ENCODE data around the gene CDH2. TPM values are rescaled to one million over a fixed set of nuclear protein-coding genes. Genes with fewer than 3 reads are reported as not detected.

Gene CDH2
- total and polyA plus RNA-seq, 10 donors, result 0.96 to 40.2 (median 24.6) TPM

GRCh38 chr18:28125051-28125450 lies 51.9 kb downstream of the CDH2 start:
- Histone ChIP-seq H3K4me3 (no peak overlapping the region), H3K9me3 (no peaks in the 10 kb centered on the region), H3K36me3 (no peaks in the 10 kb centered on the region), H3K4me1 (peaks cover 0 to 11% (median 0%) of the 10 kb centered on the region in 6 donors), H3K27ac (peak overlapping the region in 2 of 8 donors; percentile 40 to 46), H3K27me3 (replicated peaks in 1 of 7) (no peaks in the 10 kb centered on the region)
- intact Hi-C loops (cut with DNase I; ENCODE audit: low total_unique reads), result no loop called here
- TF ChIP-seq POLR2AphosphoS5 (IDR thresholded peaks at IDR 0.05), result no peak
- TF ChIP-seq, protein P1, sequence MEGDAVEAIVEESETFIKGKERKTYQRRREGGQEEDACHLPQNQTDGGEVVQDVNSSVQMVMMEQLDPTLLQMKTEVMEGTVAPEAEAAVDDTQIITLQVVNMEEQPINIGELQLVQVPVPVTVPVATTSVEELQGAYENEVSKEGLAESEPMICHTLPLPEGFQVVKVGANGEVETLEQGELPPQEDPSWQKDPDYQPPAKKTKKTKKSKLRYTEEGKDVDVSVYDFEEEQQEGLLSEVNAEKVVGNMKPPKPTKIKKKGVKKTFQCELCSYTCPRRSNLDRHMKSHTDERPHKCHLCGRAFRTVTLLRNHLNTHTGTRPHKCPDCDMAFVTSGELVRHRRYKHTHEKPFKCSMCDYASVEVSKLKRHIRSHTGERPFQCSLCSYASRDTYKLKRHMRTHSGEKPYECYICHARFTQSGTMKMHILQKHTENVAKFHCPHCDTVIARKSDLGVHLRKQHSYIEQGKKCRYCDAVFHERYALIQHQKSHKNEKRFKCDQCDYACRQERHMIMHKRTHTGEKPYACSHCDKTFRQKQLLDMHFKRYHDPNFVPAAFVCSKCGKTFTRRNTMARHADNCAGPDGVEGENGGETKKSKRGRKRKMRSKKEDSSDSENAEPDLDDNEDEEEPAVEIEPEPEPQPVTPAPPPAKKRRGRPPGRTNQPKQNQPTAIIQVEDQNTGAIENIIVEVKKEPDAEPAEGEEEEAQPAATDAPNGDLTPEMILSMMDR (IDR thresholded peaks at IDR 0.05 in 8 of 11, conservative IDR thresholded peaks at IDR 0.05 in 3 of 11), result no peak
- TF ChIP-seq POLR2A (IDR thresholded peaks at IDR 0.05), result no peak
- DNase-seq, result no peak
- 68 to 82% (median 76%) methylated on average over 3 of the region's 3 CpGs for WGBS, 5 donors

DNA sequence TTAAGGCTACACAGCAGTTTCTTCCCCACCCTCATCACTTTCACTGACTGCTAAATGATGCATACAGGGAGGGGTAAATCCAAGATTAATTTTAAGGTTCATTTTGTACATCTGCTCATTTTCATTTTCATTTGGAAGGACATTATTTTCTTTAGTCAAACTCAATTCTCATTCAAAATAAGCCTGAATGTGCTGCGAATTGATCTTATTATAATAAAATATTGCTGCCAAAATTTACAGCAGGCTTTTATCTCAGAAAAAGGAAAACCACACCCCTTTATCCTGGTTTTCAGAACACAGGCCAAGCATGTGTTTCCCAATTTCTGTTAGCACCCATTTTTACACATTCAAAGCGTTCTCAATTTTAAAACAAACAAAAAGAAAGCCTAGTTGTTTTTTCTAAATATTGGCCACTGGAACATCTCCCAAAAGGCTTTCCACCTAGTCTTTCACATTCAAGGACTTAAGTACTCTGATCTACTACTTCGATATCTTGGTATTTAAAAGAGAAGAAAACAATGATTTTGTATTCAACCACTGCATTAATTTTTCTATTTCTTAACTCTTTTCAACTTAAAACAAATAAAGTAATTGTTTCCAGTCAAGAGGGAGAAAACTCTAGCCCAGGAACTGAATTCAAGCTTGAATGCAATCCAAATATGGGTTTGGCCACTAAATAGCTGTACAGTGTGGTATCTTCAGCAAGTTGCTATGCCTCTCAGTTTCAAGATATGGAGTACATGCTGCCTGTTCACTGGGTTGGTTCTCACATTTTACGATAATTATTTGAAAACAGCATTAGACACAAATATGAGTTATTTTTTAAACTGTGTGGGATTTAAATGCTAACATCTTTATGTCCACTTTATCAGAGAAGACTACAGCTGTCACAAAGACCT lies 52.5 kb downstream of the CDH2 start:
- intact Hi-C loops (cut with DNase I; ENCODE audit: low total_unique reads), result no loop called here
- H3K4me3 ChIP-seq, result no peak overlapping the region
- H3K27ac ChIP-seq, result peak overlapping the region in 5 of 8 donors; percentile 5 to 46 (median 25)
- H3K4me1 ChIP-seq, result peaks cover 0 to 11% (median 0%) of the 10 kb centered on the region in 6 donors
- H3K27me3 ChIP-seq (replicated peaks in 1 of 7), result no peaks in the 10 kb centered on the region
- DNase-seq, result no peak
- no peak for TF ChIP-seq POLR2A (IDR thresholded peaks at IDR 0.05)
- TF ChIP-seq, protein P1 (IDR thresholded peaks at IDR 0.05 in 8 of 11, conservative IDR thresholded peaks at IDR 0.05 in 3 of 11), result no peak
- TF ChIP-seq POLR2AphosphoS5 (IDR thresholded peaks at IDR 0.05), result no peak
- H3K36me3 ChIP-seq, result no peaks in the 10 kb centered on the region
- 65 to 76% (median 68%) methylated on average over 4 of the region's 4 CpGs for WGBS, 5 donors
- no peaks in the 10 kb centered on the region for H3K9me3 ChIP-seq

- Histone ChIP-seq H3K27me3 (replicated peaks in 1 of 7) (no peaks in the 10 kb centered on the region), H3K36me3 (no peaks in the 10 kb centered on the region), H3K4me3 (no peak overlapping the region), H3K4me1 (peaks cover 0 to 11% (median 0%) of the 10 kb centered on the region in 6 donors), H3K9me3 (no peaks in the 10 kb centered on the region), H3K27ac (no peak overlapping the region)
- intact Hi-C loops (cut with DNase I; ENCODE audit: low total_unique reads), result no loop called here
- DNase-seq, result no peak
- TF ChIP-seq POLR2A (IDR thresholded peaks at IDR 0.05), result no peak
- no peak for TF ChIP-seq POLR2AphosphoS5 (IDR thresholded peaks at IDR 0.05)
- WGBS, 5 donors, result 74 to 90% (median 80%) methylated on average over 3 of the region's 3 CpGs
These were observed 53.4 kb downstream of the CDH2 start for GRCh38 chr18:28123401-28124030.

DNA sequence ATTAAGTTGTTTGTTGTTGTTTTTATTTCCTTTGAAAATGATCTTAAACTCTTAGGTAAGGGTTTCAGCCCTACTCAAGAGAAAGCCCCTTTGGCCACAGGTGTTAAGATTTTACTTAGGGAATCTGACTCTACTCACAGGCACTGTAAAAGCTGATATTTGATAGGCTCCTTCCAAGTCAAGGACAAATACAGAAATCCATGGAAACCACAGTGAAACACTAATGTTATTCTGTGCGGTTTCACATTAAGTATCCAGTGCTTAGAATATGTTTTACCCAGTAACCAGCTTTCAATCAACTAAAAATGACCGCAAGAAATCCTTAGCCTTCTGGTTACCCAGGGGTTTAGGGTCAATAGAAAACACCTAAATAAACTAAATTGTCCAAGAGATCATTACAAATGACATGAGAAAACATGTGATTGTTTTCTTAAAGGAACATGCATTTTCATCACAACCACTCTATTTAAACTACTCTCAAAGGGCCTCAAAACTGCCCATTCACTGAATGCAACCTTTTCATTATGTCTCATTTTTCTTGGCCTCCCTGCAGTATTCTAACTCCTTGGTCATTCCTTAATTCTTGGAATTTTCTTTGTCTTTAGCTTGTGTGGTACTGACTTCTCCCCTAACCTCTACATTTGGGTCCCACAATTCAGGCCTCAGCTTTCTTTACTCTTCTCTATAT lies 56.0 kb downstream of the CDH2 start:
- TF ChIP-seq POLR2A (IDR thresholded peaks at IDR 0.05) (no peak), POLR2AphosphoS5 (IDR thresholded peaks at IDR 0.05) (no peak)
- TF ChIP-seq, protein P1 (IDR thresholded peaks at IDR 0.05 in 8 of 11, conservative IDR thresholded peaks at IDR 0.05 in 3 of 11), result no peak
- 88 to 93% (median 91%) methylated on average over 2 of the region's 2 CpGs for WGBS, 5 donors

More for the DNA sequence above, 56.0 kb downstream of the CDH2 start:
- H3K4me3 ChIP-seq, result no peak overlapping the region
- no peak for DNase-seq
- H3K27me3 ChIP-seq (replicated peaks in 1 of 7), result no peaks in the 10 kb centered on the region
- peaks cover 0 to 18% (median 0%) of the 10 kb centered on the region in 6 donors for H3K4me1 ChIP-seq
- no peak overlapping the region for H3K27ac ChIP-seq
- intact Hi-C loops (cut with DNase I; ENCODE audit: low total_unique reads), result no loop called here
- no peaks in the 10 kb centered on the region for H3K9me3 ChIP-seq
- H3K36me3 ChIP-seq, result no peaks in the 10 kb centered on the region
